ENCODE results near the gene MYH6. TPM values are rescaled to one million over a fixed set of nuclear protein-coding genes. Genes with fewer than 3 reads are reported as not detected.
A peak's percentile ranks its signal among the peaks of the same experiment; 100 is the strongest.

The MYH6 gene
- total and polyA plus RNA-seq, 2 donors = 0.26 TPM; not detected in 1

DNA sequence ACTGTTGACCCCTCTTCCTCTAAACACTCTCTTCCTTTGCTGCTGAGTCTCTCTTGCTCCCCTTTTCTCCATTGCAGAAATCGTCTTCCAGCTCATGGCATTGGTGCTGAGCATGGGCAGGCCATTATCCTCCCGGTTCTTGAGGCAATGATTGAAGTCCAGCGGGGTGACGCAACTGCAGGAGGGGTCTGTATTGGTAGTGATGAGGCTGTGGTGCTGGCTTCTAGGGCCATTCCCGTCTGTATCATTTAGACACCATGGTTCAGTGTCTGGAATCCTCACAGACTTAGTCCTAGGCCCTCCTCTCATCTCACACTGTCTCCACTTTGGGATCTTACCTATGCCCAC is 54.7 kb downstream of the MYH6 start:
- 71% methylated on average over 5 of the region's 5 CpGs for WGBS
- DNase-seq (ENCODE audit: extremely low spot score) = no peak
- Histone ChIP-seq H3K4me1 (ENCODE audit: insufficient read depth) (peaks cover 2% of the 10 kb centered on the region), H3K36me3 (ENCODE audit: insufficient read depth) (no peaks in the 10 kb centered on the region), H3K4me3 (ENCODE audit: low read depth, low read length) (no peak overlapping the region), H3K27ac (ENCODE audit: low read depth) (no peak overlapping the region)

DNA sequence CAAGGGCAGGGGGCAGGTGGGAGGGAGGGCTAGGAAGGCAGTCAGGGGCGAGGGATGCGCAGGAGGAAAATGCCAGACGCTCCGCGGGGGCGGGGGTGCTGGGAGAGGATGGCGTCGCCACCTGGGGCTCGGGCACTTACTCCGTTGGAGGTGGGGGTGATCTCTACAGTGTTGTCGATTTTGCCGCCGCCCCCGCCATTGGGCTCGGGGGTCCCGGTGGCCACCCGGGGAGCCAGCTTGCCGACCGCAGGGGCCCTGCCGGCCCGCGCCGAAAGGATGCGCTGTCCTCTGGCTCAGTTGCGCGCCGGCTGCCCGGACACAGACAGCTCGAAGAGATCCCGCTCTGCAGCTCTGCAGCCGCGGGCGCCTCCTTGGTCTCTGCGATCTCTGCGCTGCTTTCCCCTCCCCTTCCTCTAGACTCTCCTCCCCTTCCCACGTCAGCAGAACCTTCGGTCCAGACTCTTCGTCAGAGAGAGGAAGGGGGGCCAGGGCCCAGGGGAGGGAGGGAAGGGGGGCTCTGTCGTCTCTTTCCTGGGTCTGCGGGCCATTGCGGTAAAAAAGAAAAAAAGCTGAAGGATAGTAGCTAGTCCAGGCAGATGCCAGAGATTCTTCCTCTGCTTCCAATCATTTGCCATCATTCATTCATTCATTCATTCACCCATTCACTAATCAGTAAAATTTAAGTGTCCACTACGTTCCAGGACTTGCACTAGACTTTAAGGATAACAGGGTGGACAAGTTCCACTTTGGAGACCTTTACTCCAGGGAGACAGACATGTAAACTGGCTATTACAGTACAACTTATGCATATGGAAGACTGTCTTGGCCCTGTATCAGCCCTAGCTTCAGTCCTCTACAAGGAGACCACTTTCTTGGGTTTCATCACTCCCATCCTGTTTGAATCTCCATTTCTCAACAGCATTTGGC is 55.3 kb downstream of the MYH6 start, which contains the start of gene SLC22A17:
TSS of gene SLC22A17 (minus strand) at position 382 of the 927 bp plus-strand sequence.
- peaks cover 2% of the 10 kb centered on the region for H3K4me1 ChIP-seq (ENCODE audit: insufficient read depth)
- under 1% methylated on average over 42 of the region's 42 CpGs for WGBS
- H3K27ac ChIP-seq (ENCODE audit: low read depth) = no peak within 1 kb of the TSS

DNA sequence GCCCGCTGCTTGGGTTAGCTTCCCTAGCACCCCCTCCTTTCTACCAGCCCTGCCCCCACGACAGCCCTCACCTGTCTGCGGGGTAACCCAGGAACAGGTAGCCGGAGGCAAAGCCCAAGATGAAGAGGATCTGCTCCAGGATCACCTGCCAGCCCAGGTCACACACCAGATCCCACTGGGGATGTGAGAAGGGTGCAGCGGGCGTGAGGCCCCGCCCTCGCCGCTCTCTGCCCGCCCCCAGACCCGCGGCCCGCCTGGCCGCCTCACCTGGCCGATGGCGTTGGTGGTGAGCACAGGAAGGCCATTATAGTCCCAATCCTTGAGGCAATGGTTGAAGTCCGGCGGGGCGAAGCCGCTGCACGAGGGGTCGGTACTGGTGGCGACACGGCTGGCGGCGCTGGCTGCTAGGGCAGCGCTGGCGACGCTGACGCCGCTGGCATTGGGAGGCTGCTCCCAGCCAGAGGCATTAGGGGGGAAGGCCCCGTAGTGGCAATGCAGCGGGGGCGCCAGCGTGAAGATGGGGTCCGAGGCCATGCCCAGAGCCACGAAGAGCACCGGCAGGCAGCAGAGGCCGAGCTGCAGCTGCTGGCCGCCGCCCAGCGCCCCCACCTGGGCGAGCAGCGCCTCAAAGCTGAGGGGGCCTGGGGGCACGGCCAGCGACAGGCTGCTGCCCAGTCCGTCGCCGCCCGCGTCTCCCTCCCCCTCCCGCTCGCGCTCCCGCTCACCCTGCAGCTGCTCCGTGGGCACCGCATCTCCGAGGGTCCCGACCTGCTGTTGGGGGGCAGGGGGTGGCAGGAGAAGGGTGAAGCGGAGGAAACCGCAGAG is 56.2 kb downstream of the MYH6 start:
- WGBS = 7% methylated on average over 61 of the region's 61 CpGs
- Histone ChIP-seq H3K27ac (ENCODE audit: low read depth) (no peak overlapping the region), H3K4me1 (ENCODE audit: insufficient read depth) (peaks cover 2% of the 10 kb centered on the region)

More for the DNA sequence above, 55.3 kb downstream of the MYH6 start, which contains the start of gene SLC22A17:
- H3K36me3 ChIP-seq (ENCODE audit: insufficient read depth) = no peaks in the 10 kb centered on the region
- peak within 1 kb of the TSS; percentile 65 for H3K4me3 ChIP-seq (ENCODE audit: low read depth, low read length)
- DNase-seq (ENCODE audit: extremely low spot score) = peak; percentile 90

DNA sequence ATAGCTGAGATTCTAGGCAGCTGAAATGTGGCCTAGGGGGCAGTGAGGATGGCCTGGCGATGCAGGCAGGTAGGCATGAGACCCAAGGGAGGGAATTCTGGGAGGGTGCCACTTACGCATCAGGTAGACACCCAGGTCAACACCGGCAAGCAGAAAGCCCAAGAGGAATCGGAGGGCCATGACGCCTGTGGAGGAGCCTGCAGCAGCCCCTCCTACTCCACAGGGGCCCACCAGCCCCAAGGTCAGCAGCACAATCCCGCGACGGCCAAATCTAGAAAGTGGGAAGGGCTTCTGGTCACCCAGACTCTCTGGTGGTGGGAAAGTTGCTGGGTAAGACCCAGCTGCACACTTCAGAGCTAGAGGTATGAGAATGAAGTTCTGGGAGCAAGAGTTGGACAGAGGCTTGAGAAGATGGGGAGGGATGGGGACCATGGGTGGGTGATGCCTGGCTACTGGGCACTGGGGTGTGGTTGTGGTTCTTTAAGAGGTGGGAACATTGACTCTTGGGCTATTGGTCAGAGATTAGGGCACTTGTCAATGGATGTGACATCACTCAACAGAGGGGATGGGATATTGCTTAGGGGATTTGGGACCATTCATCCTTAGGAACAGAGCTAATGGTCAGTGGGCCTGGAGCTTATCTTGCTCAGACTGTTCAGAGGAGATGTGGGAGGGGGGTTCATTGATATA is 58.8 kb downstream of the MYH6 start:
- 91% methylated on average over 8 of the region's 8 CpGs for WGBS
- H3K4me1 ChIP-seq (ENCODE audit: insufficient read depth) = peaks cover 2% of the 10 kb centered on the region
- no peaks in the 10 kb centered on the region for H3K36me3 ChIP-seq (ENCODE audit: insufficient read depth)
- H3K4me3 ChIP-seq (ENCODE audit: low read depth, low read length) = no peak overlapping the region
- no peak for DNase-seq (ENCODE audit: extremely low spot score)
- no peak overlapping the region for H3K27ac ChIP-seq (ENCODE audit: low read depth)

More for the DNA sequence above, 56.2 kb downstream of the MYH6 start:
- DNase-seq (ENCODE audit: extremely low spot score) = no peak
- Histone ChIP-seq H3K36me3 (ENCODE audit: insufficient read depth) (no peaks in the 10 kb centered on the region), H3K4me3 (ENCODE audit: low read depth, low read length) (peak overlapping the region; percentile 65)

DNA sequence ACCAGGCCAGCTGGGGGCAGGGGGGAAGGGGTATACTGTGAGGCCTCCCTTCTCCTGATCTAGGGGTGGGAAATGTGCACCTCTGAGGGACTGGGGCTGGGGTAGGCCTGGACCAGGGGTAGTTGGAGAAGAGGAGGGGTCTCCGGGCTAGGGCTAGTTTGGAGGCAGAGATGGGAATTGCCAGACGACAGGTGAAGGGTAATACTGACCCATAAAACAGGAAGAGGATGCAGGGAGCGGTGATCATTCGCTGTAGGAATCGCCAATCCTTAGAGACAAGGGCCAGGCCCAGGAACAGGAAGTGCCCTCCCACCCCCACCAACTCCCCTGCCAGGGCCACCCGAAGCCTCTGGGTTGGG is 59.8 kb downstream of the MYH6 start:
- no peaks in the 10 kb centered on the region for H3K36me3 ChIP-seq (ENCODE audit: insufficient read depth)
- 87% methylated on average over 6 of the region's 6 CpGs for WGBS
- no peak for DNase-seq (ENCODE audit: extremely low spot score)
- no peak overlapping the region for H3K4me3 ChIP-seq (ENCODE audit: low read depth, low read length)
- no peak overlapping the region for H3K27ac ChIP-seq (ENCODE audit: low read depth)
- peaks cover 2% of the 10 kb centered on the region for H3K4me1 ChIP-seq (ENCODE audit: insufficient read depth)

DNA sequence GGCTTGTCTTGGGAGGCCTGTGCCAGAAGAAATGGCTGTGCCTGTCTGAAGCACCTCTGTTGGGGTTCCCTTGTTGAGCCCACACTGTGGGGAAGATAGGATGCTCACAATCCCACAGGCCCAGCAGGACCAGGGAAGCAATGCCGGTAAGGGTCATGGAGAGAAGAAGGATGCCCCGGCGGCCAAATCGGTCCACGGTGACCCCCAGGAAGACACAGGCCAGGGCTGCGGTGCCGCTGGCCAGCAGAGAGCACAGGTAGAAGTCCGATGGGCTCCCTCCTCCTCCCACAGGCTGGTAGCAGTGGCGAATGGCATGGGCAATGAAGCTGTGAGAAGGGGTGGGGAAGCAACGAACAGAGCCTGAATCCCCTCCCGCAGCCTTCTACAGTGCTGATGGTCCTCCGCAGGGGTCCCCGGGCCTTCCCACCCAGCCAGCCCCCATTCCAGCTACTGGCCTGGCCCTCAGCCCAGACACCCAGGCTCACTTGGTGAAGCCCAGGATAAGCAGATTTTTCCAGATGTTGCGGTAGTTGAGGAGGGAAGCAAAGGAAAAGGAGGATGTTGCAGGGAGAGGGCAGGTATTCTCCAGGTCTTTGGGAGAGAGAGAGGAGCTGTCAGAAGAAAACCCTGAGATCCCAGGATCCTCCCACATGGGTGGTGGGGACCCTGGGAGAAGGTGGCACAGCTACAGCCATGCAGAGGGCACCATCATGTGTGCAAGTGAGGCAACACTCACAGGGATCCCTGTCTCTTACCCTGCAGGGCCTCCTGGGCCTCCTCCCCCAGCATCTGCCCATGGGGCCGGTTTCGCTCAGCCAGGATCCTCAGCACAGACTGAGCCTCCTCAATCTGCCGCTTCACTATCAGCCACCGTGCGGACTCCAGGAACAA is 60.4 kb downstream of the MYH6 start:
- H3K4me3 ChIP-seq (ENCODE audit: low read depth, low read length) = no peak overlapping the region
- WGBS = 92% methylated on average over 19 of the region's 19 CpGs
- DNase-seq (ENCODE audit: extremely low spot score) = no peak
- no peaks in the 10 kb centered on the region for H3K36me3 ChIP-seq (ENCODE audit: insufficient read depth)
- H3K27ac ChIP-seq (ENCODE audit: low read depth) = no peak overlapping the region
- H3K4me1 ChIP-seq (ENCODE audit: insufficient read depth) = peaks cover 2% of the 10 kb centered on the region

DNA sequence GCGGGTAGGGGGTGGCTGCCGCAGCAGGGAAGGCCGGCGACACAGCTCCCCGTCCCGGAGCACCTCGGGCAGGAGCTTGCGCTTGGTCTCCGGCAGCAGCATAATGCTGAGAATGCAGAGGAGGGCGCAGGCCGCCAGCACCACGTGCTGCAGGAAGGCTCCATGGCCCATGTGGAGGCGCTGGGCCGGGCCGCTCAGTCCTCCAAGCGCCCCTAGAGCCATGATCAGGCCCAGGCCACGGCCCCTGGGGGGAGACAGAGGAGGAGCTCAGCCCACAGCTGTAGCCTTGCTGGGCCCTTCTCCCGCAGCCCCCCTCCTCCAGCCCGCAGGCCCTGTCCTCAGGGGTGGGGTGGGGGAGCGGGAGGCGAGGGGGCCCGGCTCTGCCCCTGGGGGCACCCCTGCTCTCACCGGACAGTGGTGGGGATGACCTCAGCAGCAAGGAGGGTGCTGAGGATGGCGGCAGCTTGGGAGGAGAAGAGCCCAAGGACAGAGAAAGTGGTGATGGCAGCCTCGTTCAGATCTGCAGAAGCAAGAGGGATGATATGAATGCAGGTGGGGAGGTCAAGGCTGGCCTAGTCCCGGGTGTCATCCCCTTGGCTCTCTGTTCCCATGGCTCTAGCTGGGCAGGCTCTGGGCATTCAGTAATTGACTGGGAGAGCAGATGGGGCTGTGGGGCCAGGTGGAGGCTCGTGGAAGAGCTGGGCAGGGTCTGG is 61.2 kb downstream of the MYH6 start:
- Histone ChIP-seq H3K27ac (ENCODE audit: low read depth) (no peak overlapping the region), H3K4me1 (ENCODE audit: insufficient read depth) (peaks cover 2% of the 10 kb centered on the region), H3K4me3 (ENCODE audit: low read depth, low read length) (no peak overlapping the region), H3K36me3 (ENCODE audit: insufficient read depth) (no peaks in the 10 kb centered on the region)
- WGBS = 84% methylated on average over 27 of the region's 27 CpGs
- DNase-seq (ENCODE audit: extremely low spot score) = no peak

DNA sequence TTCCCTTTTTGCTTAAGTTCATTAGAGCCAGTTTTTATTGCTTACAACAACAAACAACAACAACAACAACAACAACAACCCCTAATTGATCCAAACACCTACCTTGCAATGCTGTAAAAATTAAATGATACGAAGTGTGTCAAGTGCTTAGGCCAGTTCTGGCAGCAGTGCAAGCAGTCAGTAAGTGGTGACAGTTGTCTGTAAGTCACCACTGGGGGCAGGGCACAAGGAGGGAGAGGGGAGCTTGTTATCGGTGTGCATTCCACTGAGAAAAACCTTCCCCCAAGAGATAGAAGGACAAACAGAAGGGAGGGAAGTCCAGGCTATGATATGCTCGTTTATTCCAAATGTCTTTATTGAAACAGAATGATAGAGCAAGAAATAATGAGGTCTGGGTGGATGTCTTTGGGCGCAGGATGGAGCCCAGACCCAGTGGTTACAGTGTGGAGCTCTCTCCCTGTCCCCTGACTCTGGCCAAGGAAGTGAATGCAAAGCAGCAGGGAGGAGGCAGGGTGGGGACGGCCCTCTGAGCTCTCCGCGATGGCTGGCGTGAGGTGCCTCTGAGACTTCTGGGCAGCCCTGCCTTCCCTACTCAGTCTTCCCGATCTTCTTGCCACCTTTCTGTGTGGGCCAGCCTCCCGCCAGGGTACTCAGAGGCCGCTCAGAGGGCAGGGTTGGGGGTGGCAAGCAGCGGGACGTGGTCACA is 61.9 kb downstream of the MYH6 start:
- WGBS = 77% methylated on average over 13 of the region's 13 CpGs
- Histone ChIP-seq H3K4me3 (ENCODE audit: low read depth, low read length) (no peak overlapping the region), H3K27ac (ENCODE audit: low read depth) (no peak overlapping the region), H3K4me1 (ENCODE audit: insufficient read depth) (no peaks in the 10 kb centered on the region), H3K36me3 (ENCODE audit: insufficient read depth) (no peaks in the 10 kb centered on the region)
- DNase-seq (ENCODE audit: extremely low spot score) = no peak

DNA sequence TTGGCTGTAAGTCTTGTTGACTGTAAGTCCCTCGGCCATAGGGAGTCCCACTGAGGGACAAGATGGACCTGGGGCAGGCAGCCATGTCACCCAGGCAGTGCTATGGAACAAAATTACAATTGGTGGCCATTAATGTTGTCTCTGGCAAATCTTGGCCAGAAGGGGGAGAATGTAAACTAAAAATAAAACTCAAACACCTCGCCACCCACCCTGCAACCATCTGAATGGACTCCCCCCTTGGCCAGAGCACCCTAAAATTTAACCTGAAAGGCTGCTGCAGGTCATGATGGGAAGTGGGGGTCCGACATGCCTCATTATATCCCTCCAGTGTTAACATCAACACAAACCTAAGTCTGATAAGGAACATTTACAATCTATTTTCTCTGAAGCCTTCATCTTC is 63.6 kb downstream of the MYH6 start:
- H3K27ac ChIP-seq (ENCODE audit: low read depth) = no peak overlapping the region
- H3K4me3 ChIP-seq (ENCODE audit: low read depth, low read length) = no peak overlapping the region
- 48% methylated on average over 3 of the region's 3 CpGs for WGBS
- H3K36me3 ChIP-seq (ENCODE audit: insufficient read depth) = no peaks in the 10 kb centered on the region
- no peaks in the 10 kb centered on the region for H3K4me1 ChIP-seq (ENCODE audit: insufficient read depth)
- no peak for DNase-seq (ENCODE audit: extremely low spot score)

DNA sequence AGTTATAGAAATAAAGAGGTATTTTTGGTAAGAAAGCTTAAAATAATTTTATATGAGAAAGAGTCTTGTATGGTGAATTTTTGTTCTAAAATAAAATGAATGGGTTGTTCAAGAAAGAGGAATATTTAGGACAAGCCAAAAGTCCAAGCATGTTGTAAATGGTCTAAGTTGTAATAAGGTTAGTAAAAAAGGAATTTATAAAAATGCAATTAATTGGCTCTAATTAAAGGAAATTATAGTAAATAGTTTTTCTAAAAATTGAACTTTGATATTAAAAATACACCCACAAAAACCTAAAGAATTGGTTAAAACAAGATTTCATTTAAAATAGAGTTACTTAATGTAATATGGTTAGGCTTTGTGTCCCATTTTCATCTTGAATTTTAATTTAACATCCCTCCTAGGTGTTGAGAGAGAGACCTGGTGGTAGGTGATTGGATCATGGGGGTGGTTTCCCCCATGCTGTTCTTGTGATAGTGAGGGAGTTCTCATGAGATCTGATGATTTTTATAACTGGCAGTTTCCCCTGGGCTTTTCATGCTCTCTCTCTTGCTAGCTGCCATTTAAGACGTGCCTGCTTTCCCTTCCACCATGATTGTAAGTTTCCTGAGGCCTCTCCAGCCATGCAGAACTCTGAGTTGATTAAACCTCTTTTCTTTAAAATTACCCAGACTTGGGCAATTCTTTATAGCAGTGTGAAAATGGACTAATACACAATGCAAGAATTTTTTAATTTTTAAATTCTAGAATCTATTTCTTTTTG is 68.4 kb downstream of the MYH6 start:
- no peak for DNase-seq (ENCODE audit: extremely low spot score)
- Histone ChIP-seq H3K4me1 (ENCODE audit: insufficient read depth) (no peaks in the 10 kb centered on the region), H3K27ac (ENCODE audit: low read depth) (no peak overlapping the region), H3K36me3 (ENCODE audit: insufficient read depth) (no peaks in the 10 kb centered on the region), H3K4me3 (ENCODE audit: low read depth, low read length) (no peak overlapping the region)
- WGBS = 90% methylated on average over 1 of the region's 1 CpG

DNA sequence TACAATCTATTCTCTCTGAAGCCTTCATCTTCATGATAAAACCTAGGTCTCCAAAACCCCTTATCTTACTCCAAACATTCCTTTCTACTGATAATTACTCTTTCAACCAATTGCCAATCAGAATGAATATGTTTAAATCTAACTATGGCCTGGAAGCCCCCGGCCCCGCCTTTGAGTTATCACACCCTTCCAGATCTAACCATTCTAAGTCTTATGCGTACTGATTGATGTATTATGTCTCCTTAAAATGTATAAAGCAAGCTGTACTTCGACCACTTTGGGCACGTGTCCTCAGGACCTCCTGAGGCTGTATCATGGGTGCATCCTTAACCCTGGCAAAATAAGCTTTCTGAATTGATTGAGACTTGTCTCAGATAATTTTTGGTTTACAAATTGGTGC is 72.5 kb downstream of the MYH6 start:
- H3K4me3 ChIP-seq (ENCODE audit: low read depth, low read length) = no peak overlapping the region
- 87% methylated on average over 5 of the region's 5 CpGs for WGBS
- H3K4me1 ChIP-seq (ENCODE audit: insufficient read depth) = no peaks in the 10 kb centered on the region
- H3K27ac ChIP-seq (ENCODE audit: low read depth) = no peak overlapping the region
- H3K36me3 ChIP-seq (ENCODE audit: insufficient read depth) = no peaks in the 10 kb centered on the region
- no peak for DNase-seq (ENCODE audit: extremely low spot score)

Data from urinary bladder (tissue), 4 donors.